ENCODE measurements around the gene TIMMDC1.

Gene TIMMDC1

GRCh38 chr3:119463171-119464169 lies 34.9 kb upstream of the TIMMDC1 start, which contains the start of gene TMEM39A (continued):
- TF ChIP-seq GLIS1 (tag by site-specific recombination; IDR thresholded peaks at IDR 0.05), result peak; percentile 57
- TF ChIP-seq ZFP69B (tag by site-specific recombination; IDR thresholded peaks at IDR 0.05), result no peak

- no peak for TF ChIP-seq ZNF555 (tag by site-specific recombination; conservative IDR thresholded peaks at IDR 0.05)
- TF ChIP-seq ZNF138 (tag by site-specific recombination; IDR thresholded peaks at IDR 0.05; ENCODE audit: borderline replicate concordance), result no peak
- TF ChIP-seq ZNF549 (tag by site-specific recombination; IDR thresholded peaks at IDR 0.05), result peak; percentile 39
- TF ChIP-seq YY2 (tag by site-specific recombination; IDR thresholded peaks at IDR 0.05), result no peak
- Histone ChIP-seq H3K4me1 (ENCODE audit: control insufficient read depth, insufficient read depth, low read length) (no peaks in the 10 kb centered on the region), H3K4me3 (ENCODE audit: low read depth, low read length) (no peak overlapping the region), H3K36me3 (ENCODE audit: control insufficient read depth in 2 of 2, insufficient read depth in 1 of 2, low read length in 2 of 2) (peaks cover 6 to 18% of the 10 kb centered on the region in 2 experiments; a peak in 2 of 3 replicates), H3K27ac (ENCODE audit: extremely low read depth, low read depth, low read length) (no peak overlapping the region; the same call in 1 of the 2 replicates), H3K9me3 (ENCODE audit: control insufficient read depth, insufficient read depth, low read depth, low read length) (no peaks in the 10 kb centered on the region)
- ChIA-PET CTCF (interaction anchor here (0.6 kb wide), 1 partner anchor 40 kb away, joined by 3 read pairs; no protein-coding TSS in a partner anchor), POLR2A (interaction anchor here (0.9 kb wide), 1 partner anchor 23 kb away, joined by 3 read pairs; no protein-coding TSS in a partner anchor)
These were observed 30.3 kb upstream of the TIMMDC1 start for GRCh38 chr3:119468041-119468440.

DNA sequence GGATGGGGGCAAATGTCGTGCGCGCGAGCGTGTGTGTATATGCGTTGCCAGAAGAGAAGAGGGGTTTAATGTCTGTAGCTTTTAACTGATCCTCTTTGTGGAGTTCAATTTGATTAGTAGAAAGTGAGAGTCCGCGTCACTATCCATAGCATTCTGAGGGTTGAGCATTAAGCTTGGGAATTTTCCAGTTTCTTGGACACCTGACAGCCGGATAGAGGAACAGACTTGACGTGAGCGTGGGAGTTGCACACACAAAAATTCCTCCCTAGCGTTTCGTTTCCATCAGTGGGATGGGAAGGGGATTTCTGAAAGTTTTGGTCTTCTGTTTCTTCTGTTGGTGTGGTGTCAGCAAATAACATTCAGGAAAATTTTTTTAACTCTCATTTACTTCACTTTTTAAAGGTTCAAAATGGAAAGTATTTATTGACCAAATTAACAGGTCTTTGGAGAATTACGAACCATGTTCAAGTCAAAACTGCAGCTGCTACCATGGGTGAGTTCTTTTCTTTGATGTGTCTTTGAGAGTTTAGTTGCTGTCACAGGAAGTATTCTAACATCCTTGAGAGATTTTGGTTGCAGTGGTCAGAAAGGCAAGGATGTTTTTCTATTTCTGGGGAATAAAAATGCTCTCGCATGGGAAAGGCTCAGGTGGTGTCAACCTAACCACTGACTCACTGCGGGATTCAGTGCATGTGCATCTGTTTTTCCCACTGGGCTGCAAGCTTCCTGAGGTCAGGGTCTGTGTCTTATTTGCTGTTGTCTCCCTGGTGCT lies 28.7 kb upstream of the TIMMDC1 start:
- ChIA-PET CTCF (interaction anchor here (0.7 to 0.9 kb wide), 3 partner anchors 10 to 331 kb away, joined by 3 read pairs; no protein-coding TSS in a partner anchor), POLR2A (interaction anchor here (0.7 to 1.5 kb wide), 2 partner anchors 29 to 207 kb away, joined by 4 to 11 read pairs; partner anchors contain the start of genes COX17 and TIMMDC1)
- H3K36me3 ChIP-seq (ENCODE audit: control insufficient read depth in 2 of 2, insufficient read depth in 1 of 2, low read length in 2 of 2), result peaks cover 9 to 23% of the 10 kb centered on the region in 2 experiments; a peak in 2 of 3 replicates
- H3K4me1 ChIP-seq (ENCODE audit: control insufficient read depth, insufficient read depth, low read length), result no peaks in the 10 kb centered on the region
- H3K9me3 ChIP-seq (ENCODE audit: control insufficient read depth, insufficient read depth, low read depth, low read length), result no peaks in the 10 kb centered on the region
- peak overlapping the region; percentile 67 for H3K4me3 ChIP-seq (ENCODE audit: low read depth, low read length)
- no peak for TF ChIP-seq ZIC2 (tag by site-specific recombination; IDR thresholded peaks at IDR 0.05)
- TF ChIP-seq PRDM1 (tag by site-specific recombination; IDR thresholded peaks at IDR 0.05), result peak; percentile 73
- peak; percentile 15; the same call in 1 of the 2 replicates for TF ChIP-seq ZFHX2 (tag by site-specific recombination; conservative IDR thresholded peaks at IDR 0.05)
- TF ChIP-seq TRIM28 (IDR thresholded peaks at IDR 0.05; ENCODE audit: borderline replicate concordance, low read length), result no peak
- TF ChIP-seq ZNF707 (tag by site-specific recombination; IDR thresholded peaks at IDR 0.05), result no peak
- no peak for TF ChIP-seq HOXC10 (CRISPR knock-in tag; IDR thresholded peaks at IDR 0.05)
- TF ChIP-seq GLI2 (tag by site-specific recombination; IDR thresholded peaks at IDR 0.05; ENCODE audit: borderline replicate concordance, low read depth), result no peak
- TF ChIP-seq ZNF274 (IDR thresholded peaks at IDR 0.05; ENCODE audit: low read length), result no peak
- TF ChIP-seq ZNF274 (tag by site-specific recombination; IDR thresholded peaks at IDR 0.05; ENCODE audit: borderline replicate concordance), result no peak
- TF ChIP-seq ZNF785 (tag by site-specific recombination; IDR thresholded peaks at IDR 0.05), result no peak
- no peak for TF ChIP-seq ZBTB17 (tag by site-specific recombination; IDR thresholded peaks at IDR 0.05)
- peak; percentile 82 for TF ChIP-seq ZNF335 (tag by site-specific recombination; conservative IDR thresholded peaks at IDR 0.05)
- TF ChIP-seq ZNF426 (tag by site-specific recombination; IDR thresholded peaks at IDR 0.05), result no peak
- H3K27ac ChIP-seq (ENCODE audit: extremely low read depth, low read depth, low read length), result no peak overlapping the region; the same call in 1 of the 2 replicates
